ENCODE measurements around the gene CDC42EP1.
"Not testable (repeated sequence)": the region's sequence is repeated elsewhere in the genome, so short reads cannot be mapped to it uniquely, and the experiment has no call there.

Gene CDC42EP1

GRCh38 chr22:37588546-37589215, 28.4 kb downstream of the CDC42EP1 start:
- DNase-seq: no peak

- DNase-seq: no peak
Observed at GRCh38 chr22:37589636-37590035, 29.4 kb downstream of the CDC42EP1 start.

- not testable (repeated sequence) for DNase-seq
Observed at GRCh38 chr22:37591081-37591480, 30.8 kb downstream of the CDC42EP1 start.

GRCh38 chr22:37591823-37592404, 31.6 kb downstream of the CDC42EP1 start:
- DNase-seq: no peak

GRCh38 chr22:37594237-37594636, 34.0 kb downstream of the CDC42EP1 start:
- no peak for DNase-seq

GRCh38 chr22:37599153-37599552, 38.9 kb downstream of the CDC42EP1 start:
- DNase-seq: no peak

GRCh38 chr22:37601203-37601539, 40.9 kb downstream of the CDC42EP1 start:
- no peak for DNase-seq

- peak; percentile 69 for DNase-seq
Observed at GRCh38 chr22:37601540-37602442, 41.5 kb downstream of the CDC42EP1 start.

- not testable (repeated sequence) for DNase-seq
Observed at GRCh38 chr22:37602546-37603277, 42.4 kb downstream of the CDC42EP1 start.

GRCh38 chr22:37604074-37604473, 43.8 kb downstream of the CDC42EP1 start:
- no peak for DNase-seq

GRCh38 chr22:37604875-37605274, 44.6 kb downstream of the CDC42EP1 start:
- DNase-seq: no peak

- peak; percentile 64 for DNase-seq
Observed at GRCh38 chr22:37607010-37607934, 47.0 kb downstream of the CDC42EP1 start.

- no peak for DNase-seq
Observed at GRCh38 chr22:37607935-37608476, 47.7 kb downstream of the CDC42EP1 start.

GRCh38 chr22:37608477-37609239, 48.4 kb downstream of the CDC42EP1 start, which contains the start of gene GGA1:
Gene GGA1 (plus strand): TSS chr22:37608834. CDS start chr22:37608861, 27 bp downstream.
- DNase-seq: peak; percentile 97

- peak; percentile 41 for DNase-seq
Observed at GRCh38 chr22:37609240-37610152, 49.2 kb downstream of the CDC42EP1 start.

GRCh38 chr22:37610153-37610475, 49.8 kb downstream of the CDC42EP1 start:
- not testable (repeated sequence) for DNase-seq

- DNase-seq: no peak
Observed at GRCh38 chr22:37610480-37611129, 50.3 kb downstream of the CDC42EP1 start.

GRCh38 chr22:37611207-37611606, 50.9 kb downstream of the CDC42EP1 start:
- DNase-seq: no peak

Measured in EL (cell line).